T-cell (primary cell): ENCODE measurements around the gene LEAP2. TPM values are rescaled to one million over a fixed set of nuclear protein-coding genes. Genes with fewer than 3 reads are reported as not detected.
A peak's percentile ranks its signal among the peaks of the same experiment; 100 is the strongest.

Source experiments
- ATAC-seq, 4 experiments: fragments of 200-7000 bp in 3 of 4; fragments of 150-1000 bp in 1 of 4; cut with Tn5 transposase; replicated peaks in 1 of 4; 1 replicate in 3 of 4; 2 replicates in 1 of 4; pipeline ENCODE4 v1.10.0; 2021; ENCODE audit warnings: moderate library complexity in 3 of 4, mild to moderate bottlenecking in 2 of 4, moderate number of reproducible peaks in 1 of 4
- CTCF ChIA-PET, 2 donors: fragments of 300-600 bp; sonication (Branson Sonifier 250); formaldehyde crosslinking; loops; one replicate each; lab custom pipeline; 2022; ENCODE audit warnings: antibody characterized with exemption in 2 of 2; lab: Charles Lee
- POLR2A ChIA-PET, 2 donors: fragments of 300-600 bp; sonication (Branson Sonifier 250); formaldehyde crosslinking; loops; one replicate each; lab custom pipeline; 2022; ENCODE audit warnings: antibody characterized with exemption in 2 of 2; lab: Charles Lee
- DNase-seq, 35 experiments: peaks; one replicate each; pipeline versions ENCODE4 v3.0.0 to v3.0.0-alpha.2; 2013 to 2023
- H3K27ac ChIP-seq: one replicate; pipeline ENCODE4 v1.5.1; 2013; ENCODE audit warnings: low read length
- H3K27me3 ChIP-seq, 2 experiments: replicated peaks in 1 of 2; 1 replicate in 1 of 2; 2 replicates in 1 of 2; pipeline versions ENCODE4 v1.6.1 to v1.7.0; 2013; ENCODE audit warnings: low read length in 1 of 2, mixed read lengths in 1 of 2; ENCODE audit not compliant: control insufficient read depth in 2 of 2, insufficient read depth in 2 of 2; ENCODE audit errors: extremely low read depth in 1 of 2
- H3K36me3 ChIP-seq, 2 donors: 1 replicate in 1 of 2; 2 replicates in 1 of 2; pipeline versions ENCODE4 v1.6.1 to v1.7.0; 2013; ENCODE audit warnings: low read length in 1 of 2; ENCODE audit not compliant: control insufficient read depth in 2 of 2, insufficient read depth in 1 of 2; ENCODE audit errors: extremely low read depth in 1 of 2
- H3K4me1 ChIP-seq, 2 experiments: 1 replicate in 1 of 2; 2 replicates in 1 of 2; pipeline versions ENCODE4 v1.6.1 to v1.7.0; 2013; ENCODE audit warnings: low read length in 2 of 2, mixed read lengths in 1 of 2; ENCODE audit not compliant: insufficient read depth in 2 of 2, control insufficient read depth in 1 of 2; ENCODE audit errors: extremely low read depth in 1 of 2
- H3K4me3 ChIP-seq, 2 donors: 1 replicate in 1 of 2; 2 replicates in 1 of 2; pipeline versions ENCODE4 v1.5.1 to v1.7.0; 2013; ENCODE audit warnings: mild to moderate bottlenecking in 2 of 2, low read length in 1 of 2, moderate library complexity in 1 of 2; ENCODE audit not compliant: control insufficient read depth in 1 of 2; ENCODE audit errors: extremely low read depth in 1 of 2
- H3K9me3 ChIP-seq: 2 replicates; pipeline ENCODE4 v1.7.0; 2013
- H3K27ac Mint-ChIP-seq, 2 donors: one replicate each; pipeline ENCODE4 v1.8.0; 2020 to 2021; ENCODE audit warnings: mild to moderate bottlenecking in 2 of 2, mixed read lengths in 2 of 2
- H3K27me3 Mint-ChIP-seq, 2 donors: one replicate each; pipeline ENCODE4 v1.8.0; 2021 to 2022; ENCODE audit warnings: mixed read lengths in 2 of 2
- H3K36me3 Mint-ChIP-seq: one replicate; pipeline ENCODE4 v1.8.0; 2021; ENCODE audit warnings: mixed read lengths
- H3K4me1 Mint-ChIP-seq, 3 donors: one replicate each; pipeline ENCODE4 v1.8.0; 2020 to 2022; ENCODE audit warnings: mixed read lengths in 3 of 3, mild to moderate bottlenecking in 1 of 3
- H3K4me3 Mint-ChIP-seq, 3 donors: one replicate each; pipeline ENCODE4 v1.8.0; 2020 to 2022; ENCODE audit warnings: mild to moderate bottlenecking in 3 of 3, mixed read lengths in 3 of 3, moderate library complexity in 3 of 3
- H3K9me3 Mint-ChIP-seq, 3 donors: one replicate each; pipeline ENCODE4 v1.8.0; 2020 to 2022; ENCODE audit warnings: mixed read lengths in 3 of 3
- WGBS: methylation state at CpG from one replicate; pipeline ENCODE4 v1.1.5; 2013; ENCODE audit warnings: missing lambda C conversion rate; ENCODE audit not compliant: insufficient coverage; 5-methylcytosine and 5-hydroxymethylcytosine counted together
- total RNA-seq, 35 experiments: library from RNA in 6 of 35; stranded (reverse) in 6 of 35; fragments of 120-200 nt in 1 of 35; gene quantifications; one replicate each; pipeline versions ENCODE4 v1.2.1 to v1.2.4 and lab custom pipeline; 2013 to 2026

The LEAP2 gene
- total RNA-seq, 5 donors from 2014 or later (not counting 1 experiment from before 2014, with no cell fraction given) = 1.3 to 6.2 (median 3.7) TPM

DNA sequence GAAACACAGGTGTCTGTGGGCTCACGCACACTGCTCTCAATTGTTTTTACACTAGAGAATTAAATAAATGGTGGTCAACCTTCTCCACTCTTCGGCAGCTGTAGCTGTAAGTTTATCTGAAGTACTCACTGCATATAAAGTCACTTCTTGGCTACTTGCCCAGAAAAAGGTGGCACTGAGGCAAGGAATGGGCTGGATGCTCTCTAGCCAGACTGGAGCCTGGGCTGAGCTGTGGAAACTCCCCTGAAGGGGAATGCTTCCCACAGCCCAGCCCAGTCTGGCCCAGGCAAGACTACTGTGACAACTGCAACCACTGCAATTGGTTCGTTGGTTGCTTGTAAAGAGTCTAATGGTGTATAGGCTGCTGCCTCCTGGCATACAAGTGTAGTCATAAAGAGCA, 4.5 kb downstream of the LEAP2 start:
- Histone ChIP-seq H3K27me3 (no peaks in the 10 kb centered on the region), H3K9me3 (no peaks in the 10 kb centered on the region), H3K4me3 (no peak overlapping the region), H3K4me1 (no peaks in the 10 kb centered on the region), H3K27ac (no peak overlapping the region), H3K36me3 (peaks cover 0 to 48% of the 10 kb centered on the region in 2 donors)
- CTCF ChIA-PET = no interaction called here
- no peak overlapping the region for H3K4me3 Mint-ChIP-seq
- no peaks in the 10 kb centered on the region for H3K9me3 Mint-ChIP-seq
- POLR2A ChIA-PET = interaction anchor here (0.6 kb wide), 2 partner anchors 9 to 79 kb away, joined by 3 to 4 read pairs; no protein-coding TSS in a partner anchor
- H3K27me3 Mint-ChIP-seq = no peaks in the 10 kb centered on the region
- no peak overlapping the region for H3K27ac Mint-ChIP-seq
- DNase-seq (no peak), ATAC-seq (no peak)
- H3K4me1 Mint-ChIP-seq = no peaks in the 10 kb centered on the region
- no CpG with 5 or more reads among the region's 3 CpGs for WGBS
- peaks cover 25% of the 10 kb centered on the region for H3K36me3 Mint-ChIP-seq

DNA sequence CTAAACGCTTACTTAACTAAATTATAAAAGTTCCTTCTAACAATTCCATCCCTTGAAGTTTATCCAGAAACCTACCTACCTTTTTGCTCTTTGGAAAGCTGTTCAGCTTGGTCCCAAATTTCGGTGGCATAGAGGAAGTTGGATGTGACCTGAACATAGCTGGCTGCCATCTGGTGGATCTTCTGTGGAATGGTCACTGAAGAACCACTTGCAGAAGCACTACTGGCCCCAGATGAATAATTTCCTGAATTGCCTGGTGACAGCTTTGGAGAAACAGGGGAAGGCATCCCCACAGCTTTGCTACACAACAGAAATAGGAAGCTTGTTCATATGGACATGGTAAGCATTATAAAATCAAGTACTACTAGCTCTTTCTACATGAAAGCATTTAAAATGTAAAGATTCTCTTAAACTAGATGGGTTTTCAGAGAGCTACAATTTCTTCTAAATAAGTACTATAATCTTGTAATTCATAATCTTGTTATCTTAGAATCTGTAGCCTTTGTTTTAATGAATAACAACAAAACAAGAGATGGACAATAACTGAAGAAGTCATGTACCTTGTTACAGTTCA, 9.9 kb downstream of the LEAP2 start:
- H3K4me3 Mint-ChIP-seq = no peak overlapping the region
- Histone ChIP-seq H3K27me3 (no peaks in the 10 kb centered on the region), H3K9me3 (no peaks in the 10 kb centered on the region), H3K4me3 (no peak overlapping the region), H3K36me3 (peaks cover 6 to 74% of the 10 kb centered on the region in 2 donors), H3K4me1 (no peaks in the 10 kb centered on the region), H3K27ac (no peak overlapping the region)
- peak overlapping the region in 1 of 2 donors; percentile 1 for H3K27ac Mint-ChIP-seq
- ChIA-PET CTCF (interaction anchor here (0.6 to 1.6 kb wide), 11 partner anchors 9 to 1252 kb away, joined by 3 to 10 read pairs (median 3); partner anchors contain the start of gene SHROOM1 (in 1 of the 2)), POLR2A (interaction anchor here (0.6 kb wide), 2 partner anchors 150 to 436 kb away, joined by 6 to 15 read pairs; no protein-coding TSS in a partner anchor)
- peak in 14 of 35 experiments; percentile 5 to 63 (median 12) for DNase-seq
- H3K27me3 Mint-ChIP-seq = no peaks in the 10 kb centered on the region
- WGBS = no CpG with 5 or more reads among the region's 2 CpGs
- peak in 3 of 4 experiments; percentile 52 to 63 (median 58) for ATAC-seq
- peaks cover 40% of the 10 kb centered on the region for H3K36me3 Mint-ChIP-seq
- no peaks in the 10 kb centered on the region for H3K9me3 Mint-ChIP-seq
- no peaks in the 10 kb centered on the region for H3K4me1 Mint-ChIP-seq

DNA sequence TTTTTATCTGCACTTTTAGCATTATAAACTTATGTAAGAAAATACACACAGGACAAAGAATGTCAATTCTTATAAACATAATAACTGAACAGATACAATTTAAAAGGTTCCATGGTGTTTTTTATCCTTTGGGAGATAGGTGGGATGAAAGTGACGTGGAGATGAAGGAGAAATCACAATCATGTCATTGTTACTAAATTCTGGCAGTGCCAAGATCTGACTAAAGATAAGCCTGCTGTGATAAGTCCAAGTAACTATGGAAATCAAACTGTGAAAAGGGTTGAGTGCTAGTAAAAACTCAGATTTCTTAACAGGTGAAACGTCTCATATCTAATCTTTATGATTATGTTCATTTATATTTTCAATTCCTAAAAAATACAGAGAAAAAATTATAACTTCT, 11.1 kb downstream of the LEAP2 start:
- Mint-ChIP-seq H3K27me3 (no peaks in the 10 kb centered on the region), H3K9me3 (no peaks in the 10 kb centered on the region), H3K36me3 (peaks cover 38% of the 10 kb centered on the region), H3K4me1 (no peaks in the 10 kb centered on the region), H3K4me3 (no peak overlapping the region), H3K27ac (no peak overlapping the region)
- no peak for ATAC-seq
- ChIA-PET CTCF (interaction anchor here in 1 of 2 donors (0.7 kb wide), 1 partner anchor 17 kb away, joined by 3 read pairs; no protein-coding TSS in a partner anchor), POLR2A (no interaction called here)
- Histone ChIP-seq H3K4me1 (no peaks in the 10 kb centered on the region), H3K4me3 (no peak overlapping the region), H3K27me3 (no peaks in the 10 kb centered on the region), H3K36me3 (peaks cover 6 to 75% of the 10 kb centered on the region in 2 donors), H3K27ac (no peak overlapping the region), H3K9me3 (no peaks in the 10 kb centered on the region)
- WGBS = 100% methylated on average over 1 of the region's 2 CpGs
- DNase-seq = no peak

DNA sequence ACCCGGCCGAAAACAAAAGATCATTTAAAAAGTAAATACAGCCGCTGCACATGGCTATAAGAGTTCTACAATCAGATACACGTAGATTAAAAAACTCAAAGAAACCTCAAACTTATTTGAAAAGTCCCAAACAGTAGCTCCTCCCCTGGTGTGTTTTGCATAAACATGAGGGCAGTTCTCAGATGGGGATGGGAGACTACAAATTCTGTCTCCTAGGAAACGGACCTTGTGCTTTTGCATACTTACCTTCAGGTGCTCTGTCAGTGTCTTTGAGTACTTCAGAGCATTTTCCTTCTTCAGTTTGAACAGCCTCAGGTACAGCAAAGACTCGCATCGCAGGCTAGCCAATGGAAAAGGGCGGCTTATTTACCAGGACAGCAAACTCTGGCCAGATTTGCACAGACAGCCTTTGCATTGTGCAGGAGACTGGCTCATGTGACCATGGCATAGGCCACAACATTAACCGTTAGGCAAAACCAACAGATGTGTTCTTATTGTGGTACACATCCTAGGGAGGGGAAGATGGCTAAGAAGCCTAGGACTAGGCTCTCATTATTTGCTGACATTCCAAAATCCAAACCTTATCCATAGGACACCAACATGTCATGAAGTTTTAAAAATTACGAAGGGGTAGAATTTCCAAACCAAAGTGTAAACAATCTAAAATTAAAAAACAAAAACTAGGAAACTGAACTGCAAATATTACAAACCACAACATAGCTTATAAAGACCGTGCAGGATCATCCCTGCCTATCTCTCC, 12.8 kb downstream of the LEAP2 start:
- Mint-ChIP-seq H3K4me1 (no peaks in the 10 kb centered on the region), H3K27ac (no peak overlapping the region), H3K36me3 (peaks cover 35% of the 10 kb centered on the region), H3K9me3 (no peaks in the 10 kb centered on the region), H3K4me3 (no peak overlapping the region), H3K27me3 (no peaks in the 10 kb centered on the region)
- Histone ChIP-seq H3K9me3 (no peaks in the 10 kb centered on the region), H3K27me3 (no peaks in the 10 kb centered on the region), H3K27ac (no peak overlapping the region), H3K4me1 (no peaks in the 10 kb centered on the region), H3K4me3 (no peak overlapping the region), H3K36me3 (peaks cover 6 to 72% of the 10 kb centered on the region in 2 donors)
- ChIA-PET CTCF (no interaction called here), POLR2A (no interaction called here)
- no peak for ATAC-seq
- no peak for DNase-seq
- 97% methylated on average over 8 of the region's 11 CpGs for WGBS

DNA sequence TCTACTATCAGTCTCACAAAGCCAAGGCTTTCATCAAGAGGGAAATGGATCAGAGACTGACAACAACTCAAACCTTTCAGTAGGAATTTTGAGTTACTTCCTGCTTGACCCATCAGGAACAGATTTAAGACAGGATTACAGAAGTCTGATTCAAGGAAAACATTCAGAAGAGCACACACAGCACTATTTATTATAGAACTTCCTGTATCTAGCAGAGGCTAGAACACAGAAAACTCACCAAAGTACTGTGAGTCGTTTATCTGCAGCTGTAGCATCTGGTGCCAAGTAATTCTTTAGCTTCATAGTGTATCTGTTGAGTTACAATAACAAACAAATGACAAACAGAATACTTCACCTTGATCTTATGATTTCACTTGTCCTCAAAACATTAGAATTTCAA, 13.8 kb downstream of the LEAP2 start:
- no peaks in the 10 kb centered on the region for H3K4me1 Mint-ChIP-seq
- H3K4me3 ChIP-seq = no peak overlapping the region
- ATAC-seq (no peak), DNase-seq (no peak)
- H3K27me3 ChIP-seq = no peaks in the 10 kb centered on the region
- no CpG with 5 or more reads among the region's 1 CpG for WGBS
- no peak overlapping the region for H3K4me3 Mint-ChIP-seq
- H3K4me1 ChIP-seq = no peaks in the 10 kb centered on the region
- CTCF ChIA-PET = no interaction called here
- H3K9me3 Mint-ChIP-seq = no peaks in the 10 kb centered on the region
- peaks cover 41% of the 10 kb centered on the region for H3K36me3 Mint-ChIP-seq
- peak overlapping the region in 1 of 2 donors; percentile 44 for H3K27ac Mint-ChIP-seq
- POLR2A ChIA-PET = interaction anchor here in 1 of 2 donors (0.6 kb wide), 1 partner anchor 43 kb away, joined by 4 read pairs; no protein-coding TSS in a partner anchor
- H3K9me3 ChIP-seq = no peaks in the 10 kb centered on the region
- H3K36me3 ChIP-seq = peaks cover 6 to 70% of the 10 kb centered on the region in 2 donors
- no peak overlapping the region for H3K27ac ChIP-seq
- no peaks in the 10 kb centered on the region for H3K27me3 Mint-ChIP-seq

DNA sequence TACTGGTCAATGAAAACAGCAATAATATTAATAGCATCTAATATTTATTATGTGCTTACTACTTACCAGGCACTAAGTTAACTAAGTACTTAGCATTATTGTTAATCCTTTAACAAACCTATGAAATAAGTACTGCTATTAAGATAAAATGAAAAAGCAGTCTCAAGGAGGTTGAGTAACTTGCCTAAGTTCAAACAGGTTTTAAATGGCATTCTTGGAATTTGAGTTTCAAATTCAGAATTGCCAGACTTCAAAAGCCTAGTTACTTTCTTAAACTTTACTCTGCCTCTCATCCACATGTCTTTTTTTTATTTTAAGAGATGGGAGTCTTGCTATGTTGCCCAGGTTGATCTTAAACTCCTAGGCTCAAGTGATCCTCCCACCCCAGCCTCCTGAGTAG, 16.0 kb downstream of the LEAP2 start:
- Histone ChIP-seq H3K4me1 (no peaks in the 10 kb centered on the region), H3K9me3 (no peaks in the 10 kb centered on the region), H3K36me3 (peaks cover 6 to 74% of the 10 kb centered on the region in 2 donors), H3K4me3 (no peak overlapping the region), H3K27ac (no peak overlapping the region), H3K27me3 (no peaks in the 10 kb centered on the region)
- DNase-seq (no peak), ATAC-seq (no peak)
- Mint-ChIP-seq H3K36me3 (peaks cover 54% of the 10 kb centered on the region), H3K27ac (no peak overlapping the region), H3K27me3 (no peaks in the 10 kb centered on the region), H3K4me1 (peaks cover 0 to 2% (median 0%) of the 10 kb centered on the region in 3 donors), H3K9me3 (no peaks in the 10 kb centered on the region), H3K4me3 (no peak overlapping the region)
- ChIA-PET POLR2A (interaction anchor here in 1 of 2 donors (0.6 kb wide), 1 partner anchor 119 kb away, joined by 4 read pairs; no protein-coding TSS in a partner anchor), CTCF (interaction anchor here in 1 of 2 donors (0.6 kb wide), 1 partner anchor 72 kb away, joined by 3 read pairs; no protein-coding TSS in a partner anchor)
